ENCODE measurements around the gene WDR82. TPM values are rescaled to one million over a fixed set of nuclear protein-coding genes. Genes with fewer than 3 reads are reported as not detected.

The WDR82 gene
- total and polyA plus RNA-seq, 7 donors, result 22.2 to 54.9 (median 46.8) TPM

- Histone ChIP-seq H3K4me1 (peaks cover 0 to 5% (median 0%) of the 10 kb centered on the region in 4 donors), H3K4me3 (no peak overlapping the region), H3K36me3 (no peaks in the 10 kb centered on the region), H3K27me3 (no peaks in the 10 kb centered on the region), H3K27ac (no peak overlapping the region), H3K9me3 (no peaks in the 10 kb centered on the region)
- intact Hi-C loops (cut with DNase I), result no loop called here
- 72 to 88% methylated on average over 9 of the region's 9 CpGs for WGBS, 2 donors
- TF ChIP-seq EP300 (IDR thresholded peaks at IDR 0.05), result no peak
- TF ChIP-seq POLR2AphosphoS5 (IDR thresholded peaks at IDR 0.05), result no peak
- no peak for TF ChIP-seq POLR2A (IDR thresholded peaks at IDR 0.05)
- no peak for TF ChIP-seq CTCF (IDR thresholded peaks at IDR 0.05)
- DNase-seq, result no peak
Measured at GRCh38 chr3:52310861-52311575, 32.6 kb upstream of the WDR82 start.

- TF ChIP-seq EP300 (IDR thresholded peaks at IDR 0.05), result no peak
- TF ChIP-seq CTCF (IDR thresholded peaks at IDR 0.05), result no peak
- no peak for TF ChIP-seq POLR2AphosphoS5 (IDR thresholded peaks at IDR 0.05)
- no peak for TF ChIP-seq POLR2A (IDR thresholded peaks at IDR 0.05)
- Histone ChIP-seq H3K4me3 (no peak overlapping the region), H3K4me1 (no peaks in the 10 kb centered on the region), H3K27me3 (no peaks in the 10 kb centered on the region), H3K27ac (no peak overlapping the region), H3K36me3 (no peaks in the 10 kb centered on the region), H3K9me3 (no peaks in the 10 kb centered on the region)
- 82 to 85% methylated on average over 1 of the region's 1 CpG for WGBS, 2 donors
- DNase-seq, result no peak
- intact Hi-C loops (cut with DNase I), result no loop called here
Measured at GRCh38 chr3:52308308-52308707, 29.9 kb upstream of the WDR82 start.

- Histone ChIP-seq H3K9me3 (no peaks in the 10 kb centered on the region), H3K27me3 (no peaks in the 10 kb centered on the region), H3K36me3 (no peaks in the 10 kb centered on the region), H3K4me3 (no peak overlapping the region), H3K27ac (no peak overlapping the region), H3K4me1 (no peaks in the 10 kb centered on the region)
- intact Hi-C loops (cut with DNase I), result no loop called here
- no peak for DNase-seq
- 94 to 95% methylated on average over 4 of the region's 4 CpGs for WGBS, 2 donors
- TF ChIP-seq EP300 (IDR thresholded peaks at IDR 0.05) (no peak), POLR2A (IDR thresholded peaks at IDR 0.05) (no peak), POLR2AphosphoS5 (IDR thresholded peaks at IDR 0.05) (no peak), CTCF (IDR thresholded peaks at IDR 0.05) (no peak)
Measured at GRCh38 chr3:52306978-52307377, 28.5 kb upstream of the WDR82 start.

- TF ChIP-seq POLR2A (IDR thresholded peaks at IDR 0.05), result no peak
- TF ChIP-seq CTCF (IDR thresholded peaks at IDR 0.05), result no peak
- TF ChIP-seq EP300 (IDR thresholded peaks at IDR 0.05), result no peak
- no peak for TF ChIP-seq POLR2AphosphoS5 (IDR thresholded peaks at IDR 0.05)
- Histone ChIP-seq H3K4me3 (no peak overlapping the region), H3K36me3 (no peaks in the 10 kb centered on the region), H3K9me3 (no peaks in the 10 kb centered on the region), H3K27ac (no peak overlapping the region), H3K27me3 (no peaks in the 10 kb centered on the region), H3K4me1 (no peaks in the 10 kb centered on the region)
- DNase-seq, result no peak
- 37 to 82% methylated on average over 5 of the region's 5 CpGs for WGBS, 2 donors
- intact Hi-C loops (cut with DNase I), result no loop called here
Measured at GRCh38 chr3:52305926-52306325, 27.5 kb upstream of the WDR82 start.

GRCh38 chr3:52303811-52304210, 25.4 kb upstream of the WDR82 start:
- TF ChIP-seq EP300 (IDR thresholded peaks at IDR 0.05), result no peak
- 94 to 96% methylated on average over 2 of the region's 2 CpGs for WGBS, 2 donors
- H3K36me3 ChIP-seq, result no peaks in the 10 kb centered on the region
- no peak overlapping the region for H3K4me3 ChIP-seq
- intact Hi-C loops (cut with DNase I), result no loop called here
- H3K27ac ChIP-seq, result no peak overlapping the region
- no peaks in the 10 kb centered on the region for H3K27me3 ChIP-seq
- H3K9me3 ChIP-seq, result no peaks in the 10 kb centered on the region
- H3K4me1 ChIP-seq, result no peaks in the 10 kb centered on the region
- no peak for DNase-seq
